GM21528 (cell line): ENCODE results near the gene CRKL.
"Not testable (repeated sequence)": the region's sequence is repeated elsewhere in the genome, so short reads cannot be mapped to it uniquely, and the experiment has no call there.

ENCODE experiments used
- ATAC-seq: cut with Tn5 transposase; IDR thresholded peaks from one replicate; pipeline ENCODE4 v1.9.1; 2021; ENCODE audit warnings: mild to moderate bottlenecking, moderate library complexity; ENCODE audit not compliant: unreplicated experiment, low FRiP score

Gene CRKL

GRCh38 chr22:20931126-20931654 is 14.0 kb downstream of the CRKL start:
- ATAC-seq, result no peak

- no peak for ATAC-seq
Observed at GRCh38 chr22:20933910-20934309, 16.7 kb downstream of the CRKL start.

GRCh38 chr22:20935049-20935448 is 17.8 kb downstream of the CRKL start:
- ATAC-seq, result not testable (repeated sequence)

- ATAC-seq, result not testable (repeated sequence)
Observed at GRCh38 chr22:20935780-20936539, 18.8 kb downstream of the CRKL start.

- ATAC-seq, result no peak
Observed at GRCh38 chr22:20937031-20937793, 20.0 kb downstream of the CRKL start.

GRCh38 chr22:20937794-20938671 is 20.8 kb downstream of the CRKL start:
- no peak for ATAC-seq

- ATAC-seq, result not testable (repeated sequence)
Observed at GRCh38 chr22:20939457-20940185, 22.4 kb downstream of the CRKL start.

GRCh38 chr22:20940186-20940651 is 23.0 kb downstream of the CRKL start:
- no peak for ATAC-seq

- no peak for ATAC-seq
Observed at GRCh38 chr22:20940904-20941385, 23.7 kb downstream of the CRKL start.

GRCh38 chr22:20942203-20942902 is 25.1 kb downstream of the CRKL start:
- not testable (repeated sequence) for ATAC-seq

GRCh38 chr22:20943104-20943933 is 26.1 kb downstream of the CRKL start:
- ATAC-seq, result no peak

- ATAC-seq, result no peak
Observed at GRCh38 chr22:20944042-20944441, 26.8 kb downstream of the CRKL start.

- no peak for ATAC-seq
Observed at GRCh38 chr22:20945578-20945934, 28.3 kb downstream of the CRKL start.

GRCh38 chr22:20946080-20946986 is 29.1 kb downstream of the CRKL start:
- no peak for ATAC-seq

- ATAC-seq, result no peak
Observed at GRCh38 chr22:20946991-20947390, 29.8 kb downstream of the CRKL start.

- ATAC-seq, result no peak
Observed at GRCh38 chr22:20948450-20948849, 31.2 kb downstream of the CRKL start.

- ATAC-seq, result no peak
Observed at GRCh38 chr22:20948989-20949388, 31.8 kb downstream of the CRKL start.
